Upper lobe of left lung (tissue), 6 donors: Measurements from ENCODE around the gene OVCH1. TPM values are rescaled to one million over a fixed set of nuclear protein-coding genes. Genes with fewer than 3 reads are reported as not detected.

Experiments used
- ATAC-seq, 2 donors: fragments of 200-7000 bp; cut with Tn5 transposase; one replicate each; pipeline ENCODE4 v1.9.1; 2022; ENCODE audit warnings: mild to moderate bottlenecking in 2 of 2, moderate library complexity in 2 of 2; ENCODE audit not compliant: low FRiP score in 2 of 2
- DNase-seq, 2 donors: peaks; one replicate each; pipeline ENCODE4 v3.0.0-alpha.2; 2019 to 2020
- H3K27ac ChIP-seq, 4 donors: fragments of 200-600 bp; sonication (generic); one replicate each; pipeline ENCODE4 v1.5.1; 2016 to 2019
- H3K27me3 ChIP-seq, 4 donors: fragments of 200-600 bp; sonication (generic); one replicate each; pipeline ENCODE4 v1.5.1; 2017 to 2019
- H3K36me3 ChIP-seq, 4 donors: fragments of 200-600 bp; sonication (generic); one replicate each; pipeline ENCODE4 v1.5.1; 2016 to 2019
- H3K4me1 ChIP-seq, 4 donors: fragments of 200-600 bp; sonication (generic); one replicate each; pipeline ENCODE4 v1.5.1; 2018 to 2019
- H3K4me3 ChIP-seq, 4 donors: fragments of 200-600 bp; sonication (generic); one replicate each; pipeline ENCODE4 v1.5.1; 2017 to 2019; ENCODE audit warnings: mild to moderate bottlenecking in 2 of 4, moderate library complexity in 1 of 4
- H3K9me3 ChIP-seq, 4 donors: fragments of 200-600 bp; sonication (generic); one replicate each; pipeline ENCODE4 v1.5.1; 2018 to 2019
- EP300 ChIP-seq, 4 donors: sonication (generic); formaldehyde crosslinking; IDR thresholded peaks; one replicate each; pipeline ENCODE4 v1.5.1; 2017; ENCODE audit warnings: antibody characterized with exemption in 4 of 4, control low read depth in 2 of 4
- POLR2A ChIP-seq, 4 donors: fragments of 450-650 bp; IDR thresholded peaks; one replicate each; pipeline ENCODE4 v1.5.1; 2016 to 2017; ENCODE audit warnings: antibody characterized with exemption in 4 of 4, mild to moderate bottlenecking in 2 of 4
- POLR2AphosphoS5 ChIP-seq, 2 donors: sonication (generic); formaldehyde crosslinking; IDR thresholded peaks; one replicate each; pipeline ENCODE4 v1.5.1; 2017; ENCODE audit warnings: antibody characterized with exemption in 2 of 2
- whole genome bisulfite sequencing, 2 donors: methylation state at CpG; one replicate each; pipeline ENCODE4 v1.1.5; 2017 to 2018; 5-methylcytosine and 5-hydroxymethylcytosine counted together
- total RNA-seq, 6 donors: library from RNA; depleted of rRNA in 4 of 6; stranded (reverse); fragments of >200 nt in 4 of 6; gene quantifications; one replicate each; pipeline versions ENCODE4 v1.1.0 to v1.2.1, GENCODE V29; 2016 to 2021
- TF ChIP-seq, protein P1 (sequence below), 6 experiments: fragments of 450-650 bp in 4 of 6; fragments of 200-600 bp in 2 of 6; sonication (generic) in 2 of 6; IDR thresholded peaks; one replicate each; pipeline ENCODE4 v1.5.1; 2016 to 2019; ENCODE audit warnings: antibody characterized with exemption in 6 of 6
- donor health status: DM: no; HTN: no; CAD: no; lungs with moderate emphysema.
- donor health status: DM: no; HTN: yes; CAD: no; lungs with severe emphysema.

OVCH1 gene
- total RNA-seq, 6 donors from 2014 or later = 1.2 to 4.0 (median 2.3) TPM

DNA sequence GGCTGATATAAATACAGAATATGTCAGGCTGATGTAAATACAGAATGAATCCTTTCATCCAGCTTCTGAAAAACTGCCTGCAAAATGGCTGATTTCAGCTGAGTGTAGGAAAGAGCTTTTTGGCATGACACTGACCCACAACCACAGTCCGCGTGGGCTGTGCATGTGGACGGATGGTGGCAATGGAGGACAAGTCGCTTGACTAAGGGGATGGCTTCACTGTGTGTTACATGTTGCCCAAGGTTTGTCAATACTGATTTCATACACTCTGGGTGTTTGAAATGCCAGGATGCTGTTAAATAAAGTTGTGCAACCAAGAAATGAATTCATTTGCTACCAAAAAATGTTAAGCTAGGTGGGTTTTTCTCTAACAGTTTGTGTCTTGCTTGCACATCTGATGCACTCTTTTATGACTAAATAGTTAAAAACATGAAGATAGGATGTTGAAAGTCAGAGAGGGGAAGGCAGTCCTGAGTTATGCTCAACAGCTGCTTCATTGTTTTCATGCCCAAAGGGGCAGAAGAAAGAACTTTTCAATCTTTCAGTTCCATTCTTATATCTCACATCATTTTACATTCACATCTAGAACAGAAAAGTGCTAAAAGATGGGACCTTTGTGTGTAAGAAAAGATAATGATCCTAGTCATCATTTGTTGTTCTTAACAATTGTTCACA, 36.5 kb upstream of the OVCH1 start:
- no peaks in the 10 kb centered on the region for H3K27me3 ChIP-seq

DNA sequence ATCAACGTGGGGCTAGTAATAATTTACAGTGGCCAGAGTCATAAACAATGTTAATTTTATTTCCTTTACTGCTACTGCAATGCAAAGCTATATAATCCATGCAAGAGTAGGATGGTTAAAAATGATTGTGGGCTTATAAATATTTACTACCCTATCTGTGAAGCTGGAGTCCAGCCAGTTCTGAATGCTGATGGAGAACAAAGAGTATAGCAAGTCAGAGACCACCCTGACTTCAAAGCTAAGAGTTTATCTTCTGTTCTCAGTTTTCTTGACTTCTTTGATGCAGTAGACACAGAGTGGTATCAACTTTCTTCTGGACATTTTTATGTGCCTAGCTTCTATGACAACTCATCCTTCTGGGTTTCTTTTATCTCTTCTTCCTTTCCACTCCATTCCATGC, 34.0 kb upstream of the OVCH1 start:
- TF ChIP-seq POLR2A (IDR thresholded peaks at IDR 0.05) = no peak
- H3K9me3 ChIP-seq = no peaks in the 10 kb centered on the region
- no peaks in the 10 kb centered on the region for H3K27me3 ChIP-seq
- DNase-seq (no peak), ATAC-seq (no peak)
- no peaks in the 10 kb centered on the region for H3K36me3 ChIP-seq
- no peaks in the 10 kb centered on the region for H3K4me1 ChIP-seq
- H3K4me3 ChIP-seq = no peak overlapping the region
- WGBS, 2 donors = 31 to 39% methylated on average over 1 of the region's 1 CpG
- no peak overlapping the region for H3K27ac ChIP-seq

More for the DNA sequence above, 36.5 kb upstream of the OVCH1 start:
- Histone ChIP-seq H3K4me1 (no peaks in the 10 kb centered on the region), H3K9me3 (no peaks in the 10 kb centered on the region), H3K27ac (no peak overlapping the region), H3K4me3 (no peak overlapping the region), H3K36me3 (no peaks in the 10 kb centered on the region)
- 37 to 55% methylated on average over 4 of the region's 4 CpGs for WGBS, 2 donors
- no peak for DNase-seq
- TF ChIP-seq POLR2A (IDR thresholded peaks at IDR 0.05) (no peak), POLR2AphosphoS5 (IDR thresholded peaks at IDR 0.05) (no peak), EP300 (IDR thresholded peaks at IDR 0.05) (no peak)
- TF ChIP-seq, protein P1, sequence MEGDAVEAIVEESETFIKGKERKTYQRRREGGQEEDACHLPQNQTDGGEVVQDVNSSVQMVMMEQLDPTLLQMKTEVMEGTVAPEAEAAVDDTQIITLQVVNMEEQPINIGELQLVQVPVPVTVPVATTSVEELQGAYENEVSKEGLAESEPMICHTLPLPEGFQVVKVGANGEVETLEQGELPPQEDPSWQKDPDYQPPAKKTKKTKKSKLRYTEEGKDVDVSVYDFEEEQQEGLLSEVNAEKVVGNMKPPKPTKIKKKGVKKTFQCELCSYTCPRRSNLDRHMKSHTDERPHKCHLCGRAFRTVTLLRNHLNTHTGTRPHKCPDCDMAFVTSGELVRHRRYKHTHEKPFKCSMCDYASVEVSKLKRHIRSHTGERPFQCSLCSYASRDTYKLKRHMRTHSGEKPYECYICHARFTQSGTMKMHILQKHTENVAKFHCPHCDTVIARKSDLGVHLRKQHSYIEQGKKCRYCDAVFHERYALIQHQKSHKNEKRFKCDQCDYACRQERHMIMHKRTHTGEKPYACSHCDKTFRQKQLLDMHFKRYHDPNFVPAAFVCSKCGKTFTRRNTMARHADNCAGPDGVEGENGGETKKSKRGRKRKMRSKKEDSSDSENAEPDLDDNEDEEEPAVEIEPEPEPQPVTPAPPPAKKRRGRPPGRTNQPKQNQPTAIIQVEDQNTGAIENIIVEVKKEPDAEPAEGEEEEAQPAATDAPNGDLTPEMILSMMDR (IDR thresholded peaks at IDR 0.05) = no peak
- ATAC-seq = no peak

DNA sequence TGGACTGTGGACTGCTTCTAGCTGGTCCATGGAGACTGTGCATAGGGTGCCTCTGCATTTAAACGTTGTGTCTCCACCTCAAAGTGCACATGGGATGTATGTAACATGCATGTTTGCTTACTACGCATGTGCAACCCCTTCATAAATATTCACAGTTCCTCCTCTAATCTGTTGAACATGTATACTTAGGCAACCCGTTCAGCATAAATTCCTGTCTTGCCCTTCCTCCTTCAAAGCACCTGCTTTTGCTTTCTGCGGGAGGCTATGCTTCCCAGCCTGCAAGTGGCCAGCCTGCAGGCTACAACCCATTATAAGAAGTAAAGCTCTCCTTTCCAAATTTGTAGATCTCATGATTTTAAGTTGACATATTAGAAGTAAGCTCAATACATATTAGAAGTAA, 33.0 kb upstream of the OVCH1 start:
- Histone ChIP-seq H3K4me3 (no peak overlapping the region), H3K27ac (no peak overlapping the region), H3K4me1 (no peaks in the 10 kb centered on the region), H3K27me3 (no peaks in the 10 kb centered on the region), H3K9me3 (no peaks in the 10 kb centered on the region), H3K36me3 (no peaks in the 10 kb centered on the region)
- TF ChIP-seq POLR2AphosphoS5 (IDR thresholded peaks at IDR 0.05) = no peak
- no peak for TF ChIP-seq POLR2A (IDR thresholded peaks at IDR 0.05)
- TF ChIP-seq EP300 (IDR thresholded peaks at IDR 0.05) = no peak
- TF ChIP-seq, protein P1 (IDR thresholded peaks at IDR 0.05) = no peak
- ATAC-seq (no peak), DNase-seq (no peak)
- WGBS, 2 donors = 78 to 86% methylated on average over 4 of the region's 4 CpGs

DNA sequence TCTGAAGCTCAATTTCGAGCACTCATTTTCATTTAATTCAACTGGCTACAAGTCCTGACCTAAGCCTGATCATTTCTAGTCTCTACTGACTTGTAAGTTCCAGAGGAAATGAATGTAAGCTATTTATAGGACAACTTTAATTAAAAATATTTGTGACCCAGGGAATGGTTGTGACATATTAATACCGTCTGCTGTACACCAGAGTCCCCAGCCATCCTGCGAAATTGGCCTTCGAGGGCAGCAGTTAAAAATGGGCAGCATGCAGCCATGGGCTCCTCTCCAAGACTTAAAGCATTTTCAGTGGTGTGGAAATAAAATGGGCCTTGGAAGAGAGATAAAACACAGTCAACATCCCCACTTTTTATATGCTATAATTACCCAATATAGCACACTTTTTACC, 30.7 kb upstream of the OVCH1 start:
- no peaks in the 10 kb centered on the region for H3K36me3 ChIP-seq
- 76 to 77% methylated on average over 4 of the region's 4 CpGs for WGBS, 2 donors
- no peak for ATAC-seq
- no peaks in the 10 kb centered on the region for H3K27me3 ChIP-seq
- no peaks in the 10 kb centered on the region for H3K9me3 ChIP-seq
- no peak overlapping the region for H3K4me3 ChIP-seq
- no peaks in the 10 kb centered on the region for H3K4me1 ChIP-seq
- TF ChIP-seq POLR2AphosphoS5 (IDR thresholded peaks at IDR 0.05) (no peak), EP300 (IDR thresholded peaks at IDR 0.05) (no peak), POLR2A (IDR thresholded peaks at IDR 0.05) (no peak)
- TF ChIP-seq, protein P1 (IDR thresholded peaks at IDR 0.05) = no peak
- no peak overlapping the region for H3K27ac ChIP-seq
- no peak for DNase-seq

DNA sequence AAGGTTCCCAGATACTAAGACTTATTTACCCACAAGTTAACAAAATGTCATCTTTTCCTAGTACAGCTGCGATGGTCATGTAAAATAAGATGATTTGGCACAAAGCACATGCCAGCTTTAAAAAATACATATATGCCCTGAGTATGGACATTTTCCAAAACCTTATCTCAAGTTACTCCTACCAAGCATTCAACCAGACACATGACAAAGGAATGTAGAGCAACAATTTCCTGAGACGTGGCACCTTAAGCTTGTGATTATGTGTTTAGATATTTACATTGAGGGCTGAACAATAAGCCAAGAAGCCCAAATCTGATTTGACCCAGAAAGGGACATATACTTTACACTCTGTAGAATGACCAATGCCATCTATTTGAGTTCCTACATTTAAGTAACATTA, 24.5 kb upstream of the OVCH1 start:
- ATAC-seq = no peak
- Histone ChIP-seq H3K4me1 (no peaks in the 10 kb centered on the region), H3K27me3 (no peaks in the 10 kb centered on the region), H3K36me3 (peaks cover 0 to 7% (median 0%) of the 10 kb centered on the region in 4 donors), H3K4me3 (no peak overlapping the region), H3K9me3 (no peaks in the 10 kb centered on the region), H3K27ac (no peak overlapping the region)
- TF ChIP-seq EP300 (IDR thresholded peaks at IDR 0.05) (no peak), POLR2AphosphoS5 (IDR thresholded peaks at IDR 0.05) (no peak), POLR2A (IDR thresholded peaks at IDR 0.05) (no peak)
- TF ChIP-seq, protein P1 (IDR thresholded peaks at IDR 0.05) = no peak
- WGBS, 2 donors = 66 to 71% methylated on average over 2 of the region's 2 CpGs
- no peak for DNase-seq
